NOMO-1 treated with DMSO at 0.1 percent for 48 hours (cell line): ENCODE results near the gene RNF115.
"Not testable (repeated sequence)": the region's sequence is repeated elsewhere in the genome, so short reads cannot be mapped to it uniquely, and the experiment has no call there.

Source experiments
- DNase-seq: peaks from one replicate; lab custom pipeline; 2025; ENCODE audit not compliant: unreplicated experiment; lab: John Stamatoyannopoulos, UW

RNF115 gene

GRCh38 chr1:145747398-145748247 is 76.3 kb downstream of the RNF115 start:
- DNase-seq, result peak; percentile 66

- DNase-seq, result no peak
Measured at GRCh38 chr1:145740269-145740668, 83.6 kb downstream of the RNF115 start.

- no peak for DNase-seq
Measured at GRCh38 chr1:145736191-145736590, 87.7 kb downstream of the RNF115 start.

GRCh38 chr1:145730900-145731299 is 93.0 kb downstream of the RNF115 start:
- DNase-seq, result no peak

DNA sequence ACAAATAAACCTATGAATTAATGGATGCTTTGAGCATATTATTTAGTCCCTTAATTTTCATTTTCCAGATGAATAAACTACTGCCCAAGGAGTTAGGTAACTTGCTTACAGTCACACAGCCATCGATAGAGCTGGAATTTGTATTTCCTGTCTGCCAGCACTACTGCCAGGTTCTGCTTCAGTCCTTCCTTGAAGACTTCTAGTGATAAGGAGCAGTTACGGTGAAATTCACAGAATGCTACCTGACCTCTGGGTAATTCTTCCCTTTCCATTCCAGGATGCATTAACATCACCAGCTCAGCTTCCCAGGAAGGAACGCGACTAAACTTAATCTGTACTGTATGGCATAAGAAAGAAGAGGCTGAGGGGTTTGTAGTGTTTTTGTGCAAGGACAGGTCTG is 93.4 kb downstream of the RNF115 start:
- DNase-seq, result no peak

GRCh38 chr1:145729666-145730436 is 94.0 kb downstream of the RNF115 start:
- DNase-seq, result no peak

DNA sequence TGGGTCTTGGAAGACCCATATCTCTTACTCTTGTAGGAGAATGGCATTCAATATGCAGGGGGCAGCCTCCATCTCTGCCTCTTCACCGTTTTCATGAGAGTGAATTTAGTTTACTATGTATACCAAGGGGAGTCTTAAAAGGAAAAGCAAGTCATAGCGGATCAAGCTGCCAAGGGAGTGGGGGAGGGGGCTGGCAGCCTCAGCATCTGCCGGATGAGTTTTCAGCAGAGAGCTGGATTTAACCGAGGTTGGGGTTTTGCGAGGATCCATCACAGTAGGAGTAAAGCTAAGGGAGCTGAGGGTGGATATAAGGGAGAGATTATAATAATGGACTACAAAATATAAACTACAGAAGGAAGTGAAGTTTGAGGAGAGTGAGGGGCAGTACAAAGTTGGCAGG is 94.7 kb downstream of the RNF115 start:
- no peak for DNase-seq

- not testable (repeated sequence) for DNase-seq
Measured at GRCh38 chr1:145726193-145726592, 97.7 kb downstream of the RNF115 start.

GRCh38 chr1:145720878-145721671 is 102.8 kb downstream of the RNF115 start:
- peak; percentile 8 for DNase-seq

DNA sequence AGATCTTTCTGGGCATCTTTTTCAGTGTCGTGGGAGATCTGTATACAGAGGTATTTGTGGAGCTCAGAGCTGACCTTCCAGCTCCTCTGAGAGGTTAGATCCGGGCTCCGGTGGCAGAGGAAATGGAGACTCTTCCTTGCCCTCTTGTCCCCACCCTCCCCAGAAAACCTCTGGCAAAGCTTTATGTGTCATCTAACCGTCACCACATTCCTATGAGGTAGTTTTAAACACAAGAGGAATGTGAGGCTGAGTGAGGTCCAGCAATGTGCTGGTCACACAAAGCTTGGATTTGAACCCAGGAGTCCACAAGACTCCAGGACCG is 103.4 kb downstream of the RNF115 start:
- no peak for DNase-seq

GRCh38 chr1:145719230-145720079 is 104.4 kb downstream of the RNF115 start, which contains the start of gene CD160:
Gene CD160, plus strand, starts transcription at chr1:145719499. Its CDS starts 8,829 bp downstream, at chr1:145728328.
- peak; percentile 10 for DNase-seq

GRCh38 chr1:145718465-145718864 is 105.4 kb downstream of the RNF115 start:
- DNase-seq, result not testable (repeated sequence)

DNA sequence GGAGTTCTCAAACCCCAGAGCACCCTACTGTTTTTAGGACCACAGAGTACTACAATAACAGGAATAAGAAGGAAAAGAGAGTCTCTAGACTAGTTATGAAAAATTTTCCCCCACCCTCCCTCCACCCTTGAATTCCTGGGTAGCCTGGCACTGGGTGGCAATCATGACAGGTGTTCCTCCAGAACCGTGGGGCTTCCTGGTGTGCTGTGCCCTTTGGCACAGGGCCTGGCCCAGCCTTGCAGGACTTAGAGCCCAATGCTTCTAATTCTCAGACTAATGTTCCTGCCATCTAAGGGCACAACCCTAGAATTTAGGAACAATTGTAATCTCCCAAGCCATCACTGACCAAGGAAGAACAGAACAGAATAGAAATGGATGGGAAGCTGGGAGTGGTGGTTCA is 106.1 kb downstream of the RNF115 start:
- DNase-seq, result no peak

DNA sequence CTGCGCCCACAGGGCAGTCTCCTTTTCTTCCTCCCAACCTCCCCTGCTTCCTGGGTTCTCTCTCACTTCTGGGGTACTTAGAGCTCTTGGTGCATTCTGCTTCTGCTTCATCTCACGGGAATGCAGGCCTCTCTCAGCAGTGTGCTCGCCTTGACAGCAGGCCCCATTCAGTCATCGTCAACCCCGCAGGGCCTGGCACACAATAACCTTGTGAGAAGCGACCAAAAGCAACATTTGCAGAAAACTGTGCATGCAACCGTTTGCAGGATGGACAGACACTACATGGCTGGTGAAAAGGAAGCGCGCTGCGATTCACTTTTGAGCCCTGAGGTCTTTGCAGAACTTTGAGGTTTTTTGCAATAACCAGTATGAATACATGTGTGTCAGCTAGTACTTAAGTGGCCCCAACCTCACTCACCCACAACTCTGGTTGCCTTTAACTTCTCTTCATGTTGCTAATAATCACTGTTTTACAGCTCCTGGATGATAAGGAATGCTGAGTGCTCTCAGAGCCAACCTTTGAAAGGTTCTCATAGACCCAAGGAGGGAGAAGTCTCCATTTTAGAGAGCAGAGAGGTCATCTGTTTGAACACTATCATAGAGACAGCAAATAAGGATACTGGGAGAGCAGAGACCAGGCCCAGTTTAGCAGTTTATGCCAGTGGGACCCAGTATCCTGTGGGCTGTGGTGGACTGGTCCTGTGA is 107.1 kb downstream of the RNF115 start:
- DNase-seq, result peak; percentile 28

DNA sequence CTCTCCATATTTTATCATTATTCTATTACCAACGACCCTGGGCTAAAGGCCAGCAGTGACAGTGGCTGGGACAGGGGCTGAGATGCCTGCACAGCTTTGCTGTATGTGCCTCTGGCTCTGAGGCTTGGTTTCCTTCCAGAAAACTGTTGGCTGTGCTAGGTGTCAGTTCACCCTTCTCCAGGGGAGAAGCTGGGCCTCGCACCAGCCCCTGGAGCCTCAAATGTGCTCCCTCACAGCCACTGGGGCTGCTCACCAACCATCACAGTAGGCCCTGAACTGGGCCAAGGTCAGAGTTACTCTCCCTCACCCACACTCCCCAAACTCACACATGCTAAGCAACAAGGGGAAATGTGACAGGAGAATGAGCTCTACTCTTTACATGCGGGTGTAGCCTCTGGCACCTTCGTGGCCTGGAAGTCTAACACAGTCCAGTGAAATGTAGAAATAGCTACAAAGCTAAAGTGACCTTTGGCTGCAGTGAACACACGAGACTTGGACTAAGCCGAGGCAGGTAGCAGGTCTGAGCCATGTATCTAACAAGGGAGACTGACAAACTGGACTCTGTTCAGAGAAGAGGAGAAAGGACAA is 109.3 kb downstream of the RNF115 start:
- DNase-seq, result no peak

- no peak for DNase-seq
Measured at GRCh38 chr1:145711213-145711651, 112.7 kb downstream of the RNF115 start.

GRCh38 chr1:145710291-145711027 is 113.4 kb downstream of the RNF115 start:
- no peak for DNase-seq

GRCh38 chr1:145708063-145708462 is 115.8 kb downstream of the RNF115 start:
- no peak for DNase-seq
